ENCODE results near the gene TCFL5.

DNA sequence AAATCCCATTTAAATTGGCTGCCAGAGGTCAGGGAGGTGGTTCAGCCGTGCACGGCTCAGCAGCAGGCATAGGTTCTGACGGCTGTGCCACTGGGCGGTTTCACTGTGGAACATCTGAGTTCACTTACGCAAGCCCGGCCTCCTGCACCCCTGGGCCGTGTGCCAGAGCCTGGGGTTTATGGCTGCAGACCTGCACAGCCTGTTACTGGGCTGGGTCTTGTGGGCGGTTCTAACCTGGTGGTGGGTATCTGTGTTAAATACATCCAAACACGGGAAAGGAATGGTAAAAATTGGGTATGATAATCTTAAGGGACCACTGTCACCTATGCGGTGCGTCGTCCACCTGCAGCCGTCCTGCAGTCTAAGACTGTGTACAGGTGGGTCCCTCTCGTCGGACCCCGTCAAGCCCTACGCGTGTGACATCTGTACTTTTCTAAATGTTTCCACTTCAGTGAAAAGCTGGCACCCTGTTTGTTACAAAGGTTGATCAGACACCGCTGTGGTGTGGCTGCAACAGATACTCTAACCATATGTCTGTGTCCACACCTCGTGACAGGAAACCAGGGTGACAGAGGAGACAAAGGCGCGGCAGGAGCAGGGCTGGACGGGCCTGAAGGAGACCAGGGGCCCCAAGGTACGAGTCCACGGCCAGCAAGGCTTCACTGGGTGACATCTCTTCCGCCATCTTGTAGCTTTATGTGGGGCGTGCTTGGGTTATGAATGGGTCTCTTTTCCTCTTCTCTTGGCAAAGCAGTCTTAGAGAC is 23.3 kb downstream of the TCFL5 start:
- TF ChIP-seq, protein P1, sequence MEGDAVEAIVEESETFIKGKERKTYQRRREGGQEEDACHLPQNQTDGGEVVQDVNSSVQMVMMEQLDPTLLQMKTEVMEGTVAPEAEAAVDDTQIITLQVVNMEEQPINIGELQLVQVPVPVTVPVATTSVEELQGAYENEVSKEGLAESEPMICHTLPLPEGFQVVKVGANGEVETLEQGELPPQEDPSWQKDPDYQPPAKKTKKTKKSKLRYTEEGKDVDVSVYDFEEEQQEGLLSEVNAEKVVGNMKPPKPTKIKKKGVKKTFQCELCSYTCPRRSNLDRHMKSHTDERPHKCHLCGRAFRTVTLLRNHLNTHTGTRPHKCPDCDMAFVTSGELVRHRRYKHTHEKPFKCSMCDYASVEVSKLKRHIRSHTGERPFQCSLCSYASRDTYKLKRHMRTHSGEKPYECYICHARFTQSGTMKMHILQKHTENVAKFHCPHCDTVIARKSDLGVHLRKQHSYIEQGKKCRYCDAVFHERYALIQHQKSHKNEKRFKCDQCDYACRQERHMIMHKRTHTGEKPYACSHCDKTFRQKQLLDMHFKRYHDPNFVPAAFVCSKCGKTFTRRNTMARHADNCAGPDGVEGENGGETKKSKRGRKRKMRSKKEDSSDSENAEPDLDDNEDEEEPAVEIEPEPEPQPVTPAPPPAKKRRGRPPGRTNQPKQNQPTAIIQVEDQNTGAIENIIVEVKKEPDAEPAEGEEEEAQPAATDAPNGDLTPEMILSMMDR (IDR thresholded peaks at IDR 0.05) = no peak
- peak; percentile 9 to 25 for TF ChIP-seq POLR2AphosphoS5 (IDR thresholded peaks at IDR 0.05; ENCODE audit: insufficient read depth in 1 of 2, low read depth in 1 of 2)

Data from vagina (tissue), 2 donors.